Testis (tissue), 3 donors: ENCODE data around the gene RNF169. TPM values are rescaled to one million over a fixed set of nuclear protein-coding genes. Genes with fewer than 3 reads are reported as not detected.

Experiments
- DNase-seq: peaks from one replicate; pipeline ENCODE4 v3.0.0-alpha.2; 2019
- H3K27ac ChIP-seq, 2 donors: fragments of 200-600 bp; sonication (generic); one replicate each; pipeline ENCODE4 v1.5.1; 2019
- H3K27me3 ChIP-seq: fragments of 200-600 bp; sonication (generic); one replicate; pipeline ENCODE4 v1.5.1; 2019
- H3K36me3 ChIP-seq: fragments of 200-600 bp; sonication (generic); one replicate; pipeline ENCODE4 v1.5.1; 2017; ENCODE audit warnings: low read depth; ENCODE audit errors: missing control alignments
- H3K4me1 ChIP-seq: fragments of 200-600 bp; sonication (generic); one replicate; pipeline ENCODE4 v1.5.1; 2019
- H3K4me3 ChIP-seq, 2 donors: fragments of 200-600 bp; sonication (generic); one replicate each; pipeline ENCODE4 v1.5.1; 2017 to 2019
- H3K9me3 ChIP-seq: fragments of 200-600 bp; sonication (generic); one replicate; pipeline ENCODE4 v1.5.1; 2017
- CTCF ChIP-seq, 3 experiments: fragments of 450-650 bp in 2 of 3; fragments of 200-600 bp in 1 of 3; sonication (generic) in 1 of 3; IDR thresholded peaks; one replicate each; pipeline ENCODE4 v1.5.1; 2016 to 2019; ENCODE audit warnings: antibody characterized with exemption in 3 of 3, mild to moderate bottlenecking in 2 of 3, moderate library complexity in 1 of 3
- POLR2A ChIP-seq: fragments of 450-650 bp; IDR thresholded peaks from one replicate; pipeline ENCODE4 v1.6.1; 2017; ENCODE audit warnings: antibody characterized with exemption, mild to moderate bottlenecking, moderate library complexity
- WGBS, 2 donors: methylation state at CpG; one replicate each; pipeline ENCODE4 v1.1.5; 2018; 5-methylcytosine and 5-hydroxymethylcytosine counted together
- intact Hi-C: fragments of 100-400 bp; cut with DNase I; formaldehyde crosslinking; loops from one replicate; pipeline ENCODE4 v1.15.1; 2023; ENCODE audit warnings: low total_unique reads
- microRNA-seq, 2 donors: library from miRNA; unstranded; fragments of <30 nt; microRNA quantifications; one replicate each; pipeline ENCODE4, GENCODE V29; 2016; ENCODE audit warnings: borderline number of aligned reads in 2 of 2, borderline replicate concordance in 1 of 2
- polyA plus RNA-seq: library from polyadenylated mRNA; stranded (reverse); fragments of 350-450 nt; fragmentation: Illumina TruSeq; extraction: RNeasy Lipid Tissue Mini Kit (QIAGEN cat#74804); gene quantifications from one replicate; pipeline ENCODE4 v1.2.3, GENCODE V29; 2014; ENCODE audit warnings: low read depth, low replicate concordance; ENCODE audit not compliant: insufficient read depth
- small RNA-seq, 2 donors: library from RNA; depleted of rRNA; stranded (forward); fragments of <200 nt; gene quantifications; one replicate each; pipeline ENCODE3, GENCODE V24; 2016
- total RNA-seq, 2 donors: library from RNA; depleted of rRNA; stranded (reverse); fragments of >200 nt; gene quantifications; one replicate each; pipeline ENCODE4 v1.2.3, GENCODE V29; 2016

RNF169 gene
- total and polyA plus RNA-seq, 3 donors from 2014 or later: 7.2 to 19.4 (median 19.3) TPM

DNA sequence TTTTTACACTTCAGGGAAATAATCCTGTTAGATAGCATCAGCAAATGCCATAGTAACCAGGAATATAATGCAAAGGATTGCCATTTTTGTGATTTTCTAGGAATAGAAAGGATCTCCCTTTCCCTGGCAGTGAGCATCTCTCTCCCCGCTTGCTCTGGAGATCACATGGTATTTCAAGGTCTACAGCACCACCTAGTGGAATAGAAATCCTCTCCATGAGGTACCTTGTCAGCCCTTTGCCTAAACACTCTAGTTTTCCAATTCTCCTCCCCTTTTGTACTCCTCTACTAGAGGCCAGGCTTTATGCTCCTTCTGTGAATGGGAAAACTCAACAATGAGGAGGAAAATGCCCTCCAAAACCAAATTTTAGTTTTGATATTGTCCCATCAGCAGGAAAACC lies 121.8 kb downstream of the RNF169 start:
- 100% methylated on average over 1 of the region's 1 CpG for WGBS, 2 donors
- Histone ChIP-seq H3K4me1 (no peaks in the 10 kb centered on the region), H3K27me3 (no peaks in the 10 kb centered on the region), H3K36me3 (no peaks in the 10 kb centered on the region), H3K9me3 (no peaks in the 10 kb centered on the region), H3K4me3 (no peak overlapping the region), H3K27ac (no peak overlapping the region)
- DNase-seq: no peak
- intact Hi-C loops: no loop called here
- TF ChIP-seq POLR2A: no peak
- TF ChIP-seq CTCF (IDR thresholded peaks at IDR 0.05): no peak

- no peak for TF ChIP-seq POLR2A
- TF ChIP-seq CTCF (IDR thresholded peaks at IDR 0.05): no peak
- no peak for DNase-seq
- Histone ChIP-seq H3K4me1 (no peaks in the 10 kb centered on the region), H3K4me3 (no peak overlapping the region), H3K27me3 (no peaks in the 10 kb centered on the region), H3K9me3 (no peaks in the 10 kb centered on the region), H3K27ac (no peak overlapping the region), H3K36me3 (no peaks in the 10 kb centered on the region)
- WGBS, 2 donors: 95% methylated on average over 2 of the region's 2 CpGs
- intact Hi-C loops: no loop called here
Observed at GRCh38 chr11:74871037-74871436, 122.4 kb downstream of the RNF169 start.

GRCh38 chr11:74877132-74877531 lies 128.5 kb downstream of the RNF169 start:
- DNase-seq: no peak
- no peak overlapping the region for H3K4me3 ChIP-seq
- TF ChIP-seq CTCF (IDR thresholded peaks at IDR 0.05): peak in 2 of 3 experiments; percentile 38 to 50
- TF ChIP-seq POLR2A: no peak
- H3K27ac ChIP-seq: no peak overlapping the region
- no peaks in the 10 kb centered on the region for H3K27me3 ChIP-seq
- intact Hi-C loops: no loop called here
- no peaks in the 10 kb centered on the region for H3K36me3 ChIP-seq
- no peaks in the 10 kb centered on the region for H3K9me3 ChIP-seq
- no peaks in the 10 kb centered on the region for H3K4me1 ChIP-seq
- WGBS, 2 donors: 35 to 48% methylated on average over 1 of the region's 1 CpG

Small RNAs within 50 kb of the gene (microRNA-seq; reads per million reads assigned to microRNA genes)
- gene MIR4696: 0 reads per million in 2 donors

Small RNAs within 50 kb of the gene (small RNA-seq; reads per million reads assigned to genes)
- gene MIR4696 (0 reads per million in 2 donors), gene RN7SL239P (0.37 to 0.38 reads per million in 2 donors)

Other genes starting within 250 kb of the RNF169 start
- gene POLD3, start 156.3 kb upstream of the RNF169 start, total RNA-seq: 10 to 100 TPM; 25.2 to 32.9 TPM
- gene POLD3, start 156.3 kb upstream of the RNF169 start, polyA plus RNA-seq: 36.3 TPM
- 1 to 10 TPM; 3.5 to 5.3 TPM for gene CHRDL2, start 17.4 kb upstream of the RNF169 start, total RNA-seq
- 12.0 TPM for gene CHRDL2, start 17.4 kb upstream of the RNF169 start, polyA plus RNA-seq
- 10 to 100 TPM; 58.4 to 74.0 TPM for gene XRRA1, start 200.2 kb downstream of the RNF169 start, total RNA-seq
- 137 TPM for gene XRRA1, start 200.2 kb downstream of the RNF169 start, polyA plus RNA-seq
- 10 to 100 TPM; 37.0 to 61.1 TPM for gene SPCS2, start 200.4 kb downstream of the RNF169 start, total RNA-seq
- gene SPCS2, start 200.4 kb downstream of the RNF169 start, polyA plus RNA-seq: 152 TPM
- gene NEU3, start 240.1 kb downstream of the RNF169 start, total RNA-seq: 10 to 100 TPM; 25.8 to 41.5 TPM
- 29.3 TPM for gene NEU3, start 240.1 kb downstream of the RNF169 start, polyA plus RNA-seq